Adrenal gland (tissue), 12 donors: ENCODE results near the gene FILIP1. TPM values are rescaled to one million over a fixed set of nuclear protein-coding genes. Genes with fewer than 3 reads are reported as not detected.

Experiments
- DNase-seq, 7 donors: peaks; one replicate each; pipeline ENCODE4 v3.0.0-alpha.2; 2019 to 2020
- H3K27ac ChIP-seq, 5 donors: fragments of 200-600 bp; sonication (generic) in 4 of 5; 1 replicate in 3 of 5; 2 replicates in 2 of 5; pipeline versions ENCODE4 v1.5.1 to v1.8.0; 2016 to 2020; ENCODE audit warnings: mild to moderate bottlenecking in 1 of 5
- H3K27me3 ChIP-seq: fragments of 200-600 bp; 2 replicates; pipeline ENCODE4 v1.8.0; 2021
- H3K36me3 ChIP-seq, 2 donors: fragments of 200-600 bp; replicated peaks in 1 of 2; 1 replicate in 1 of 2; 2 replicates in 1 of 2; pipeline versions ENCODE4 v1.5.1 to v1.8.0; 2018 to 2022
- H3K4me1 ChIP-seq, 2 donors: fragments of 200-600 bp; replicated peaks in 1 of 2; 1 replicate in 1 of 2; 2 replicates in 1 of 2; pipeline versions ENCODE4 v1.5.1 to v1.8.0; 2018 to 2021
- H3K4me3 ChIP-seq, 4 donors: fragments of 200-600 bp; sonication (generic) in 3 of 4; one replicate each; pipeline ENCODE4 v1.5.1; 2016 to 2018
- H3K9me3 ChIP-seq, 3 donors: fragments of 200-600 bp; sonication (generic) in 1 of 3; replicated peaks in 1 of 3; 1 replicate in 2 of 3; 2 replicates in 1 of 3; pipeline versions ENCODE4 v1.5.1 to v1.8.0; 2016 to 2021
- CTCF ChIP-seq, 6 experiments: fragments of 450-650 bp in 4 of 6; fragments of 200-600 bp in 2 of 6; sonication (generic) in 1 of 6; IDR thresholded peaks; 1 replicate in 5 of 6; 2 replicates in 1 of 6; pipeline versions ENCODE4 v1.5.1 to v1.8.0; 2016 to 2021; ENCODE audit warnings: antibody characterized with exemption in 6 of 6, mild to moderate bottlenecking in 2 of 6, moderate library complexity in 1 of 6
- POLR2A ChIP-seq, 2 donors: fragments of 450-650 bp; IDR thresholded peaks; one replicate each; pipeline ENCODE4 v1.6.1; 2017; ENCODE audit warnings: antibody characterized with exemption in 2 of 2, mild to moderate bottlenecking in 2 of 2, moderate library complexity in 1 of 2
- WGBS, 4 donors: extraction: QIAGEN DNeasy Blood & Tissue Kit in 2 of 4; methylation state at CpG; one replicate each; pipeline versions ENCODE4 v1.1.5 to v1.1.7; 2013 to 2017; 5-methylcytosine and 5-hydroxymethylcytosine counted together
- intact Hi-C, 2 donors: fragments of 100-400 bp; cut with DNase I; formaldehyde crosslinking; loops; one replicate each; pipeline versions ENCODE4 v1.14.1 to v1.15.0; 2022 to 2023
- polyA plus RNA-seq, 3 donors: library from polyadenylated mRNA; stranded (reverse); fragments of 200-250 nt in 2 of 3; fragments of 350-450 nt in 1 of 3; fragmentation: Illumina TruSeq in 1 of 3; extraction: RNeasy Lipid Tissue Mini Kit (QIAGEN cat#74804) in 1 of 3; gene quantifications; one replicate each; pipeline ENCODE4 v1.2.3, GENCODE V29; 2013 to 2014
- total RNA-seq, 9 donors: library from RNA; depleted of rRNA in 4 of 9; stranded (reverse); fragments of >200 nt in 4 of 9; fragments of 120-200 nt in 1 of 9; fragmentation: NEBNext Ultra II Directional in 1 of 9; extraction: Animal tissue kit (Norgen Biotek cat#: 25700) in 1 of 9; gene quantifications; one replicate each; pipeline versions ENCODE4 v1.1.0 to v1.2.4, GENCODE V29; 2013 to 2023
- donor health status: healthy with polysubstance abuse.
- donor health status: Bipolar disorder and iron deficiency.
- donor health status: DM: yes; HTN: yes; CAD: no.
- donor health status: DM: no; HTN: no; CAD: no.
- donor health status: DM: no; HTN: no; CAD: no.
- donor health status: DM: yes; HTN: yes; CAD: no.

The FILIP1 gene
- total and polyA plus RNA-seq, 12 donors, result 0.94 to 8.0 (median 2.3) TPM

GRCh38 chr6:75331151-75331550 lies 162.4 kb downstream of the FILIP1 start:
- Histone ChIP-seq H3K27ac (no peak overlapping the region), H3K36me3 (no peaks in the 10 kb centered on the region), H3K9me3 (no peaks in the 10 kb centered on the region), H3K4me1 (no peaks in the 10 kb centered on the region), H3K27me3 (no peaks in the 10 kb centered on the region), H3K4me3 (no peak overlapping the region)
- intact Hi-C loops, result no loop called here
- WGBS, 4 donors, result 86 to 96% (median 92%) methylated on average over 2 of the region's 2 CpGs
- TF ChIP-seq POLR2A (IDR thresholded peaks at IDR 0.05) (no peak), CTCF (IDR thresholded peaks at IDR 0.05) (no peak)
- no peak for DNase-seq

- Histone ChIP-seq H3K9me3 (no peaks in the 10 kb centered on the region), H3K27ac (no peak overlapping the region), H3K36me3 (no peaks in the 10 kb centered on the region), H3K4me3 (no peak overlapping the region), H3K4me1 (no peaks in the 10 kb centered on the region), H3K27me3 (no peaks in the 10 kb centered on the region)
- 87 to 100% (median 97%) methylated on average over 1 of the region's 1 CpG for WGBS, 4 donors
- no peak for DNase-seq
- no peak for TF ChIP-seq CTCF (IDR thresholded peaks at IDR 0.05)
- TF ChIP-seq POLR2A (IDR thresholded peaks at IDR 0.05), result no peak
- intact Hi-C loops, result no loop called here
These were observed 163.9 kb downstream of the FILIP1 start for GRCh38 chr6:75329703-75330102.

GRCh38 chr6:75327807-75328206 lies 165.8 kb downstream of the FILIP1 start:
- no peaks in the 10 kb centered on the region for H3K27me3 ChIP-seq
- no peak for DNase-seq
- no peaks in the 10 kb centered on the region for H3K36me3 ChIP-seq
- no peaks in the 10 kb centered on the region for H3K9me3 ChIP-seq
- no peaks in the 10 kb centered on the region for H3K4me1 ChIP-seq
- intact Hi-C loops, result no loop called here
- no peak for TF ChIP-seq CTCF (IDR thresholded peaks at IDR 0.05)
- TF ChIP-seq POLR2A (IDR thresholded peaks at IDR 0.05), result no peak
- 78 to 93% (median 89%) methylated on average over 1 of the region's 1 CpG for WGBS, 4 donors
- H3K27ac ChIP-seq, result no peak overlapping the region
- H3K4me3 ChIP-seq, result no peak overlapping the region

- no peak overlapping the region for H3K4me3 ChIP-seq
- DNase-seq, result no peak
- no peak overlapping the region for H3K27ac ChIP-seq
- TF ChIP-seq POLR2A (IDR thresholded peaks at IDR 0.05), result no peak
- TF ChIP-seq CTCF (IDR thresholded peaks at IDR 0.05), result no peak
- 75 to 87% (median 83%) methylated on average over 2 of the region's 2 CpGs for WGBS, 4 donors
- no peaks in the 10 kb centered on the region for H3K9me3 ChIP-seq
- H3K4me1 ChIP-seq, result no peaks in the 10 kb centered on the region
- no peaks in the 10 kb centered on the region for H3K27me3 ChIP-seq
- intact Hi-C loops, result no loop called here
- H3K36me3 ChIP-seq, result no peaks in the 10 kb centered on the region
These were observed 166.9 kb downstream of the FILIP1 start for GRCh38 chr6:75326557-75327258.
